ENCODE results near the gene SCUBE1. TPM values are rescaled to one million over a fixed set of nuclear protein-coding genes. Genes with fewer than 3 reads are reported as not detected.

SCUBE1 gene
- total and polyA plus RNA-seq, 2 of the 8 experiments (the other 6 are each of a cell fraction or from before 2014, with no cell fraction given): 2.3 to 4.9 TPM

DNA sequence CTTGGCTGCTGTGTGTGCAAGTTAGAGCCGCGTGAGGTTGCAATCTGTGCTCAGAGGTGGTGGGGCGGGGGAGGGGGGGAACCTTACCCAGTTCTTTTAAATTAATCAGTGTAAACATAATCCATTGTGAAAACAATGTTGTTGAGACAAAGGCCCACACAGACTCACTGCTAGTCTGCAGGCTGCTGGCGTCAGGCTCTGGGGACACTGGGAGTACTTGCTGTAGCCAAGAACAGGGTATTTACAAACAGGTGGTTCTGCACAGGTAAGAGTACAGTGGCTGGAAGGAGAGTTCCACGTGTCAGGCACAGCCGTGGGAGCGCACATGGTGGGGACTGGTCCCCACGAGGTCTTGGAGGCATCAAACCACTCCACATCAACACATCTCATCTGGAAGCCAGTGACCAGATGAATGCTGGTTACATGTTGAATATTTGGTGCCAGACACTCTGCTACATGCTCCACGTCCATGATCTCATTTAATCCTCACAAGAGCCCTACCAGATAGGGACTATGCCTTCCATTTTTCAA lies 27.4 kb downstream of the SCUBE1 start (continued):
- TF ChIP-seq SIN3A (conservative IDR thresholded peaks at IDR 0.05 in 1 of 2, IDR thresholded peaks at IDR 0.05 in 1 of 2; ENCODE audit: low read depth in 1 of 2, low read length in 2 of 2) (no peak), CHD7 (IDR thresholded peaks at IDR 0.05; ENCODE audit: insufficient replicate concordance, low read length) (no peak), EZH2 (IDR thresholded peaks at IDR 0.05; ENCODE audit: low read depth, low read length, severe bottlenecking) (no peak), SIX5 (IDR thresholded peaks at IDR 0.05; ENCODE audit: low read depth, low read length) (no peak)
